Right lobe of liver (tissue), 4 donors: Measurements from ENCODE around the gene BANP.
"Not testable (repeated sequence)": the region's sequence is repeated elsewhere in the genome, so short reads cannot be mapped to it uniquely, and the experiment has no call there.

Experiments used
- POLR2A ChIP-seq: fragments of 450-650 bp; IDR thresholded peaks from one replicate; pipeline ENCODE4 v1.6.1; 2017; ENCODE audit warnings: antibody characterized with exemption, mild to moderate bottlenecking
- TF ChIP-seq, protein P1 (sequence below), 4 donors: fragments of 200-600 bp in 3 of 4; fragments of 450-650 bp in 1 of 4; IDR thresholded peaks; one replicate each; pipeline versions ENCODE4 v1.5.1 to v1.8.0; 2016 to 2022; ENCODE audit warnings: antibody characterized with exemption in 4 of 4, mild to moderate bottlenecking in 2 of 4
- donor health status: DM: no; HTN: no; CAD: no.
- donor health status: DM: no; HTN: no; CAD: no.
- donor health status: DM: no; HTN: yes; CAD: no.

DNA sequence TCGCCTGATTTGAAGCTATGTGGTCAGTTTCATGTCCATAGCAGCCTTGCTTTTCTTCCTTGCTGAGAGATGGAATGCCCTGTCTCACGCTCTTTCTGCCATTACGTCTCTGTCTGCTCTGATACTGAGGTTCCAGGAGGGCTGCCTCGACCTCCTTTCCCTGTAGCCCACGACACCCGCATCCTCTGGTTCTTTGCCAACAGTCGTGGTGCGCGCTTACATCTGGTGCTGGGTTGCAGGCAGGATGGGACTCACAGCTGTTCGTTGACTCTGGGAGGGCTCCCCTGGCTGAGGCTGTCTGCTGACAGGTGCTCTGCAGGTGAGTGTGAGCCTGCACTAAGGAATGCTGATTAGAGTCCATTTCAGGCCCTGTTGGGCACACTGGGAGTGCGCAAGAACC is 90.3 kb downstream of the BANP start:
- TF ChIP-seq, protein P1, sequence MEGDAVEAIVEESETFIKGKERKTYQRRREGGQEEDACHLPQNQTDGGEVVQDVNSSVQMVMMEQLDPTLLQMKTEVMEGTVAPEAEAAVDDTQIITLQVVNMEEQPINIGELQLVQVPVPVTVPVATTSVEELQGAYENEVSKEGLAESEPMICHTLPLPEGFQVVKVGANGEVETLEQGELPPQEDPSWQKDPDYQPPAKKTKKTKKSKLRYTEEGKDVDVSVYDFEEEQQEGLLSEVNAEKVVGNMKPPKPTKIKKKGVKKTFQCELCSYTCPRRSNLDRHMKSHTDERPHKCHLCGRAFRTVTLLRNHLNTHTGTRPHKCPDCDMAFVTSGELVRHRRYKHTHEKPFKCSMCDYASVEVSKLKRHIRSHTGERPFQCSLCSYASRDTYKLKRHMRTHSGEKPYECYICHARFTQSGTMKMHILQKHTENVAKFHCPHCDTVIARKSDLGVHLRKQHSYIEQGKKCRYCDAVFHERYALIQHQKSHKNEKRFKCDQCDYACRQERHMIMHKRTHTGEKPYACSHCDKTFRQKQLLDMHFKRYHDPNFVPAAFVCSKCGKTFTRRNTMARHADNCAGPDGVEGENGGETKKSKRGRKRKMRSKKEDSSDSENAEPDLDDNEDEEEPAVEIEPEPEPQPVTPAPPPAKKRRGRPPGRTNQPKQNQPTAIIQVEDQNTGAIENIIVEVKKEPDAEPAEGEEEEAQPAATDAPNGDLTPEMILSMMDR (IDR thresholded peaks at IDR 0.05): not testable (repeated sequence)
- not testable (repeated sequence) for TF ChIP-seq POLR2A
